ENCODE measurements around the gene SAFB2. TPM values are rescaled to one million over a fixed set of nuclear protein-coding genes. Genes with fewer than 3 reads are reported as not detected.
A peak's percentile ranks its signal among the peaks of the same experiment; 100 is the strongest.

Gene SAFB2
- total RNA-seq, 1 experiment from 2014 or later: 86.9 TPM

GRCh38 chr19:5586300-5587070 lies 36.1 kb downstream of the SAFB2 start:
- Histone ChIP-seq H3K9me2 (ENCODE audit: insufficient read depth) (no peaks in the 10 kb centered on the region), H3K4me1 (ENCODE audit: control insufficient read depth in 1 of 2, insufficient read depth in 2 of 2, low read length in 2 of 2) (no peaks in the 10 kb centered on the region), H3K79me2 (ENCODE audit: insufficient read depth, low read length) (0 out of 2 replicates have a peak, but pooled peaks cover 3% of the 10 kb centered on the region), H3K4me3 (replicated peaks in 1 of 2; ENCODE audit: low read depth in 1 of 2, low read length in 2 of 2) (no peak overlapping the region), H4K20me1 (ENCODE audit: insufficient read depth) (no peaks in the 10 kb centered on the region), H3K27ac (ENCODE audit: low read depth, low read length) (no peak overlapping the region), H3K9ac (ENCODE audit: low read length) (no peak overlapping the region), H3K4me2 (ENCODE audit: low read length) (no peak overlapping the region), H3K27me3 (ENCODE audit: insufficient read depth, low read length) (no peaks in the 10 kb centered on the region), H3K36me3 (ENCODE audit: control insufficient read depth in 1 of 2, insufficient read depth in 2 of 2, low read length in 2 of 2) (peaks cover 22 to 30% of the 10 kb centered on the region in 2 experiments; a peak in 3 of 4 replicates), H2AFZ (ENCODE audit: low read depth, low read length, poor library complexity, severe bottlenecking) (no peak overlapping the region), H3K9me3 (ENCODE audit: control insufficient read depth in 1 of 2, insufficient read depth in 1 of 2, low read depth in 1 of 2, low read length in 2 of 2) (no peaks in the 10 kb centered on the region)
- 0 out of 2 replicates have a peak, but pooled peaks have one; percentile 10 for ATAC-seq
- ChIA-PET POLR2A (no interaction called here), CTCF (no interaction called here), RAD21 (ENCODE audit: low non-redundant PET in 1 of 2, low total read pairs in 2 of 2, uncharacterized antibody in 2 of 2, unreplicated experiment in 2 of 2) (no interaction called here)
- no TSS peak for BruUV-seq (replicated peaks)
- intact Hi-C loops (cut with micrococcal nuclease): no loop called here
- TF ChIP-seq ZFX (IDR thresholded peaks at IDR 0.05): no peak
- no peak for TF ChIP-seq POLR2AphosphoS5 (IDR thresholded peaks at IDR 0.05; ENCODE audit: low read depth, low read length)
- no peak for TF ChIP-seq SIN3A (IDR thresholded peaks at IDR 0.05; ENCODE audit: low read depth)
- no peak for TF ChIP-seq MAX (IDR thresholded peaks at IDR 0.05)
- no peak for TF ChIP-seq ELF1 (IDR thresholded peaks at IDR 0.05; ENCODE audit: borderline replicate concordance, low read depth)
- no peak for TF ChIP-seq FOSL1 (IDR thresholded peaks at IDR 0.05; ENCODE audit: low read depth)
- TF ChIP-seq CBX3 (IDR thresholded peaks at IDR 0.05; ENCODE audit: low read depth): no peak
- TF ChIP-seq SRF (IDR thresholded peaks at IDR 0.05; ENCODE audit: low read depth): no peak
- TF ChIP-seq CEBPB (IDR thresholded peaks at IDR 0.05; ENCODE audit: low read depth): no peak
- TF ChIP-seq CTCF (IDR thresholded peaks at IDR 0.05 in 2 of 3, conservative IDR thresholded peaks at IDR 0.05 in 1 of 3; ENCODE audit: borderline replicate concordance in 1 of 3, insufficient read depth in 1 of 3, low read depth in 2 of 3, low read length in 2 of 3): no peak
- TF ChIP-seq RAD21 (IDR thresholded peaks at IDR 0.05; ENCODE audit: low read depth): no peak
- TF ChIP-seq, protein P1, sequence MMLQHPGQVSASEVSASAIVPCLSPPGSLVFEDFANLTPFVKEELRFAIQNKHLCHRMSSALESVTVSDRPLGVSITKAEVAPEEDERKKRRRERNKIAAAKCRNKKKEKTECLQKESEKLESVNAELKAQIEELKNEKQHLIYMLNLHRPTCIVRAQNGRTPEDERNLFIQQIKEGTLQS (IDR thresholded peaks at IDR 0.05): no peak
- TF ChIP-seq TCF7L2 (IDR thresholded peaks at IDR 0.05; ENCODE audit: borderline replicate concordance, extremely low read depth, insufficient read depth, insufficient read length): no peak
- TF ChIP-seq JUND (IDR thresholded peaks at IDR 0.05): no peak
- no peak for TF ChIP-seq POLR2A (IDR thresholded peaks at IDR 0.05; ENCODE audit: borderline replicate concordance, extremely low read depth, insufficient read depth, insufficient read length)
- DNase-seq (ENCODE audit: low read depth, low spot score): no peak
